Peyer's patch (tissue), 4 donors: ENCODE data around the gene MICAL3.

Experiments
- CTCF ChIP-seq, 6 experiments: fragments of 450-650 bp in 4 of 6; fragments of 200-600 bp in 2 of 6; sonication (generic) in 1 of 6; IDR thresholded peaks; one replicate each; pipeline ENCODE4 v1.5.1; 2017 to 2019; ENCODE audit warnings: antibody characterized with exemption in 6 of 6, mild to moderate bottlenecking in 3 of 6, moderate library complexity in 1 of 6
- POLR2A ChIP-seq, 2 donors: fragments of 450-650 bp; IDR thresholded peaks; one replicate each; pipeline ENCODE4 v1.5.1; 2017; ENCODE audit warnings: antibody characterized with exemption in 2 of 2, mild to moderate bottlenecking in 2 of 2, moderate library complexity in 2 of 2

- no peak for TF ChIP-seq POLR2A (IDR thresholded peaks at IDR 0.05)
- TF ChIP-seq CTCF (IDR thresholded peaks at IDR 0.05) = no peak
Measured at GRCh38 chr22:17792299-17792698, 232.1 kb downstream of the MICAL3 start.
